Stomach (tissue), 4 donors: Measurements from ENCODE around the gene ATRNL1.

Experiments used
- EP300 ChIP-seq: sonication (generic); formaldehyde crosslinking; IDR thresholded peaks from one replicate; pipeline ENCODE4 v1.6.1; 2017; ENCODE audit warnings: antibody characterized with exemption
- POLR2A ChIP-seq, 4 donors: fragments of 450-650 bp; IDR thresholded peaks; one replicate each; pipeline ENCODE4 v1.6.1; 2016; ENCODE audit warnings: antibody characterized with exemption in 4 of 4, control low read depth in 2 of 4, mild to moderate bottlenecking in 1 of 4, moderate library complexity in 1 of 4
- POLR2AphosphoS5 ChIP-seq, 3 donors: sonication (generic); formaldehyde crosslinking; IDR thresholded peaks; one replicate each; pipeline ENCODE4 v1.6.1; 2016; ENCODE audit warnings: antibody characterized with exemption in 3 of 3
- TF ChIP-seq, protein P1 (sequence below), 7 experiments: fragments of 450-650 bp in 4 of 7; fragments of 200-600 bp in 3 of 7; sonication (generic) in 3 of 7; IDR thresholded peaks; one replicate each; pipeline ENCODE4 v1.5.1; 2016 to 2019; ENCODE audit warnings: antibody characterized with exemption in 7 of 7, control low read depth in 2 of 7, mild to moderate bottlenecking in 1 of 7

GRCh38 chr10:115975506-115975905 is 882.3 kb downstream of the ATRNL1 start:
- TF ChIP-seq POLR2AphosphoS5 (IDR thresholded peaks at IDR 0.05) (no peak), POLR2A (IDR thresholded peaks at IDR 0.05) (no peak), EP300 (no peak)
- TF ChIP-seq, protein P1, sequence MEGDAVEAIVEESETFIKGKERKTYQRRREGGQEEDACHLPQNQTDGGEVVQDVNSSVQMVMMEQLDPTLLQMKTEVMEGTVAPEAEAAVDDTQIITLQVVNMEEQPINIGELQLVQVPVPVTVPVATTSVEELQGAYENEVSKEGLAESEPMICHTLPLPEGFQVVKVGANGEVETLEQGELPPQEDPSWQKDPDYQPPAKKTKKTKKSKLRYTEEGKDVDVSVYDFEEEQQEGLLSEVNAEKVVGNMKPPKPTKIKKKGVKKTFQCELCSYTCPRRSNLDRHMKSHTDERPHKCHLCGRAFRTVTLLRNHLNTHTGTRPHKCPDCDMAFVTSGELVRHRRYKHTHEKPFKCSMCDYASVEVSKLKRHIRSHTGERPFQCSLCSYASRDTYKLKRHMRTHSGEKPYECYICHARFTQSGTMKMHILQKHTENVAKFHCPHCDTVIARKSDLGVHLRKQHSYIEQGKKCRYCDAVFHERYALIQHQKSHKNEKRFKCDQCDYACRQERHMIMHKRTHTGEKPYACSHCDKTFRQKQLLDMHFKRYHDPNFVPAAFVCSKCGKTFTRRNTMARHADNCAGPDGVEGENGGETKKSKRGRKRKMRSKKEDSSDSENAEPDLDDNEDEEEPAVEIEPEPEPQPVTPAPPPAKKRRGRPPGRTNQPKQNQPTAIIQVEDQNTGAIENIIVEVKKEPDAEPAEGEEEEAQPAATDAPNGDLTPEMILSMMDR (IDR thresholded peaks at IDR 0.05) = no peak
